OCI-LY3 (cell line): ENCODE results near the gene TMPRSS2.

Source experiments
- H2AFZ ChIP-seq: fragments of 200-600, 300-600 bp; shearing (Covaris generic); 2 replicates; pipeline ENCODE4 v1.6.0; 2014; ENCODE audit warnings: antibody characterized with exemption, low read depth, low read length
- H3K27ac ChIP-seq: fragments of 200-600, 300-600 bp; sonication (generic); 2 replicates; pipeline ENCODE4 v1.5.1; 2014; ENCODE audit warnings: mild to moderate bottlenecking, low read length, moderate library complexity, mixed read lengths
- H3K27me3 ChIP-seq: fragments of 200-600, 300-600 bp; sonication (generic); 2 replicates; pipeline ENCODE4 v1.6.1; 2014; ENCODE audit warnings: low read depth, low read length, mixed read lengths
- H3K36me3 ChIP-seq: fragments of 200-600, 300-600 bp; sonication (generic); replicated peaks from 2 replicates; pipeline ENCODE3; 2014; ENCODE audit warnings: low read depth, low read length, mixed read lengths
- H3K4me1 ChIP-seq: fragments of 300-600, 200-600 bp; sonication (generic); 2 replicates; pipeline ENCODE4 v1.6.1; 2014; ENCODE audit warnings: low read length, mixed read lengths
- H3K4me2 ChIP-seq: fragments of 200-600, 300-600 bp; sonication (generic); 2 replicates; pipeline ENCODE4 v1.6.1; 2014; ENCODE audit warnings: low read length, mixed read lengths
- H3K4me3 ChIP-seq: fragments of 300-600, 200-600 bp; sonication (generic); 2 replicates; pipeline ENCODE4 v1.5.1; 2014; ENCODE audit warnings: antibody characterized with exemption, mild to moderate bottlenecking, low read length, moderate library complexity
- H3K79me2 ChIP-seq: fragments of 300-600, 200-600 bp; shearing (Covaris generic); 2 replicates; pipeline ENCODE4 v1.6.1; 2014; ENCODE audit warnings: mild to moderate bottlenecking, low read length, mixed read lengths
- H3K9ac ChIP-seq: fragments of 300-600, 200-600 bp; shearing (Covaris generic); 2 replicates; pipeline ENCODE4 v1.6.0; 2014; ENCODE audit warnings: mild to moderate bottlenecking, low read length, moderate library complexity
- H3K9me3 ChIP-seq: fragments of 200-600, 300-600 bp; shearing (Covaris generic); 2 replicates; pipeline ENCODE4 v1.6.1; 2014; ENCODE audit warnings: low read length, mixed read lengths; ENCODE audit not compliant: insufficient read depth
- H4K20me1 ChIP-seq: fragments of 200-600, 300-600 bp; sonication (generic); 2 replicates; pipeline ENCODE4 v1.6.1; 2016; ENCODE audit warnings: low read length, mixed read lengths; ENCODE audit not compliant: insufficient read depth
- CTCF ChIP-seq: fragments of 200-600, 300-600 bp; sonication (generic); IDR thresholded peaks from 2 replicates; pipeline ENCODE4 v1.5.1; 2014; ENCODE audit warnings: antibody characterized with exemption, low read length, low read depth
- EZH2phosphoT487 ChIP-seq: fragments of 200-600 bp; shearing (Covaris generic); IDR thresholded peaks from 2 replicates; pipeline ENCODE4 v1.6.1; 2018; ENCODE audit warnings: antibody characterized with exemption, mixed run types, low read depth

The TMPRSS2 gene

GRCh38 chr21:41449613-41450012 lies 58.3 kb downstream of the TMPRSS2 start:
- TF ChIP-seq CTCF (no peak), EZH2phosphoT487 (no peak)
- H3K4me1 ChIP-seq = no peaks in the 10 kb centered on the region
- no peaks in the 10 kb centered on the region for H3K9me3 ChIP-seq
- no peak overlapping the region for H2AFZ ChIP-seq
- H3K9ac ChIP-seq = no peak overlapping the region
- H3K27ac ChIP-seq = no peak overlapping the region
- no peaks in the 10 kb centered on the region for H3K79me2 ChIP-seq
- H3K36me3 ChIP-seq = no peaks in the 10 kb centered on the region
- H3K4me2 ChIP-seq = no peak overlapping the region
- H4K20me1 ChIP-seq = no peaks in the 10 kb centered on the region
- H3K4me3 ChIP-seq = no peak overlapping the region
- no peaks in the 10 kb centered on the region for H3K27me3 ChIP-seq

- no peaks in the 10 kb centered on the region for H3K27me3 ChIP-seq
- no peaks in the 10 kb centered on the region for H3K79me2 ChIP-seq
- H3K36me3 ChIP-seq = no peaks in the 10 kb centered on the region
- no peak for TF ChIP-seq EZH2phosphoT487
- no peak overlapping the region for H3K9ac ChIP-seq
- H3K4me1 ChIP-seq = no peaks in the 10 kb centered on the region
- no peaks in the 10 kb centered on the region for H3K9me3 ChIP-seq
- H4K20me1 ChIP-seq = no peaks in the 10 kb centered on the region
- no peak overlapping the region for H3K27ac ChIP-seq
- H2AFZ ChIP-seq = no peak overlapping the region
- H3K4me2 ChIP-seq = no peak overlapping the region
- H3K4me3 ChIP-seq = no peak overlapping the region
Observed at GRCh38 chr21:41447356-41447755, 60.6 kb downstream of the TMPRSS2 start.

GRCh38 chr21:41446586-41446985 lies 61.4 kb downstream of the TMPRSS2 start:
- Histone ChIP-seq H3K4me3 (no peak overlapping the region), H3K9me3 (no peaks in the 10 kb centered on the region), H2AFZ (no peak overlapping the region), H3K79me2 (no peaks in the 10 kb centered on the region), H4K20me1 (no peaks in the 10 kb centered on the region), H3K27me3 (no peaks in the 10 kb centered on the region), H3K4me1 (no peaks in the 10 kb centered on the region), H3K27ac (no peak overlapping the region), H3K4me2 (no peak overlapping the region), H3K9ac (no peak overlapping the region), H3K36me3 (no peaks in the 10 kb centered on the region)
- TF ChIP-seq CTCF (no peak), EZH2phosphoT487 (no peak)

GRCh38 chr21:41445465-41445862 lies 62.5 kb downstream of the TMPRSS2 start:
- Histone ChIP-seq H3K27me3 (no peaks in the 10 kb centered on the region), H3K36me3 (no peaks in the 10 kb centered on the region), H3K4me3 (no peak overlapping the region), H2AFZ (no peak overlapping the region), H4K20me1 (no peaks in the 10 kb centered on the region), H3K4me2 (no peak overlapping the region), H3K9ac (no peak overlapping the region), H3K4me1 (no peaks in the 10 kb centered on the region), H3K27ac (no peak overlapping the region), H3K79me2 (no peaks in the 10 kb centered on the region), H3K9me3 (no peaks in the 10 kb centered on the region)
- no peak for TF ChIP-seq CTCF
- no peak for TF ChIP-seq EZH2phosphoT487
